ENCODE measurements around the gene VOPP1.

GRCh38 chr7:55437375-55437774 lies 134.9 kb downstream of the VOPP1 start:
- TF ChIP-seq CTCF (IDR thresholded peaks at IDR 0.05) (no peak), POLR2A (IDR thresholded peaks at IDR 0.05) (no peak)

Data from right lobe of liver (tissue), 4 donors.